ENCODE data around the gene GLYR1. TPM values are rescaled to one million over a fixed set of nuclear protein-coding genes. Genes with fewer than 3 reads are reported as not detected.

Gene GLYR1
- total RNA-seq, 4 donors from 2014 or later = 57.5 to 168 (median 66.9) TPM

DNA sequence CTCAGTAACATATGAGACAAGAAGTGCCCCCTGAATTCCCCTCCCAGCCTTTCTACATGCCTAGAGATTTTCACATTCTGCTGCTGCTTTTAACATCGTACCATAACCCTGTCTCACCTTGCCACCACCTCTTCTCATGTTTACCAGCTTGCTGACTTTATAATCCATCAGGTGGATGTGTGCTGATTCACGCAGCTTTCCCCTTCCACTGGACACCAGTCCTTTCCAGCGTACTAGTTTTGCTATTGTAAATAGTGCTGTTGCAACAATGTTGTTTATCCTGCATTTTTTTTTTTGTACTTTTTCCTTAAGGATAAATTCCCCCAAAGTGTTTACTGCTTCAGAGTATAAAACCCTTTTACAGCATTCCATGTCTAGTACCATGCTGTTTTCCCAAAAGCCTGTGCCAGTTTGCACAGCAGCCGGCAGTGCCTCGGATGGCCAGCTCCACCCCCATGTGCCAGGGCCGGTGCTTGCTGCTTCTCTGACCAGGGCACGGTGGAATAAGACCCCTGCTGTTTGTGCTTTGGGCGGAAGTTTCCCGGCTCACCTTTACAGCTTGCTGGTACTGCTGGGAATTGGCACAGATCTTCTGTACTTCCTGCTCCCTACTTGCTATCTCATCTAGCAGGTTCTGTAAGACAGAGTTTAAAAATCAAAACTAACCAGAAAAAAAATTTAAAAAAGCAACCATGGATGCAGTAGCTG, 41.5 kb upstream of the GLYR1 start:
- TF ChIP-seq POLR2A (IDR thresholded peaks at IDR 0.05) = no peak
- TF ChIP-seq, protein P1, sequence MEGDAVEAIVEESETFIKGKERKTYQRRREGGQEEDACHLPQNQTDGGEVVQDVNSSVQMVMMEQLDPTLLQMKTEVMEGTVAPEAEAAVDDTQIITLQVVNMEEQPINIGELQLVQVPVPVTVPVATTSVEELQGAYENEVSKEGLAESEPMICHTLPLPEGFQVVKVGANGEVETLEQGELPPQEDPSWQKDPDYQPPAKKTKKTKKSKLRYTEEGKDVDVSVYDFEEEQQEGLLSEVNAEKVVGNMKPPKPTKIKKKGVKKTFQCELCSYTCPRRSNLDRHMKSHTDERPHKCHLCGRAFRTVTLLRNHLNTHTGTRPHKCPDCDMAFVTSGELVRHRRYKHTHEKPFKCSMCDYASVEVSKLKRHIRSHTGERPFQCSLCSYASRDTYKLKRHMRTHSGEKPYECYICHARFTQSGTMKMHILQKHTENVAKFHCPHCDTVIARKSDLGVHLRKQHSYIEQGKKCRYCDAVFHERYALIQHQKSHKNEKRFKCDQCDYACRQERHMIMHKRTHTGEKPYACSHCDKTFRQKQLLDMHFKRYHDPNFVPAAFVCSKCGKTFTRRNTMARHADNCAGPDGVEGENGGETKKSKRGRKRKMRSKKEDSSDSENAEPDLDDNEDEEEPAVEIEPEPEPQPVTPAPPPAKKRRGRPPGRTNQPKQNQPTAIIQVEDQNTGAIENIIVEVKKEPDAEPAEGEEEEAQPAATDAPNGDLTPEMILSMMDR (IDR thresholded peaks at IDR 0.05) = no peak
- Histone ChIP-seq H3K9me3 (no peaks in the 10 kb centered on the region), H3K36me3 (peaks cover 0 to 81% (median 0%) of the 10 kb centered on the region in 3 donors)

DNA sequence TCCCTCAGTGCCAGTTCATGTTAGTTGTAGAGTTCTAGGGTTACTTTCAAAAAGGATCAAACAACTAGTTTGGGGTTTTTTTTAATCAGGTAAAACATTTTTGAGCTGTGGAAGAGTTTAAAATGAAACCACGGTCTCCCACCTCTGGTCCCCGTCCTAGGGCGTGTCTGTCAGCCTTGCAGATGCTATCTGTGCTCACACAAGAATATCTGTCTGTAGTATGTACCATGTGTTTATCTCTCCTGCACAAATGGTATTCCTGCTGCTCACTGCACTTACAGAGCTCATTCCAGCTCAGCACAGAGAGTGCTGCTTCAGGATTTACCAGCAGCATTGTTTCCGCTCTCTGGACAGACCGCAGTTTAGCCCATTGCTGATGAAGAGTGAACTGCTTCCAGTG, 39.1 kb upstream of the GLYR1 start:
- Histone ChIP-seq H3K4me1 (no peaks in the 10 kb centered on the region), H3K4me3 (no peak overlapping the region), H3K36me3 (peaks cover 0 to 94% (median 3%) of the 10 kb centered on the region in 3 donors), H3K9me3 (no peaks in the 10 kb centered on the region), H3K27me3 (no peaks in the 10 kb centered on the region), H3K27ac (no peak overlapping the region)
- DNase-seq = no peak
- no peak for TF ChIP-seq POLR2A (IDR thresholded peaks at IDR 0.05)

More for the DNA sequence above, 41.5 kb upstream of the GLYR1 start:
- DNase-seq = no peak
- H3K4me1 ChIP-seq = no peaks in the 10 kb centered on the region
- no peak overlapping the region for H3K4me3 ChIP-seq
- H3K27me3 ChIP-seq = no peaks in the 10 kb centered on the region
- H3K27ac ChIP-seq = no peak overlapping the region

DNA sequence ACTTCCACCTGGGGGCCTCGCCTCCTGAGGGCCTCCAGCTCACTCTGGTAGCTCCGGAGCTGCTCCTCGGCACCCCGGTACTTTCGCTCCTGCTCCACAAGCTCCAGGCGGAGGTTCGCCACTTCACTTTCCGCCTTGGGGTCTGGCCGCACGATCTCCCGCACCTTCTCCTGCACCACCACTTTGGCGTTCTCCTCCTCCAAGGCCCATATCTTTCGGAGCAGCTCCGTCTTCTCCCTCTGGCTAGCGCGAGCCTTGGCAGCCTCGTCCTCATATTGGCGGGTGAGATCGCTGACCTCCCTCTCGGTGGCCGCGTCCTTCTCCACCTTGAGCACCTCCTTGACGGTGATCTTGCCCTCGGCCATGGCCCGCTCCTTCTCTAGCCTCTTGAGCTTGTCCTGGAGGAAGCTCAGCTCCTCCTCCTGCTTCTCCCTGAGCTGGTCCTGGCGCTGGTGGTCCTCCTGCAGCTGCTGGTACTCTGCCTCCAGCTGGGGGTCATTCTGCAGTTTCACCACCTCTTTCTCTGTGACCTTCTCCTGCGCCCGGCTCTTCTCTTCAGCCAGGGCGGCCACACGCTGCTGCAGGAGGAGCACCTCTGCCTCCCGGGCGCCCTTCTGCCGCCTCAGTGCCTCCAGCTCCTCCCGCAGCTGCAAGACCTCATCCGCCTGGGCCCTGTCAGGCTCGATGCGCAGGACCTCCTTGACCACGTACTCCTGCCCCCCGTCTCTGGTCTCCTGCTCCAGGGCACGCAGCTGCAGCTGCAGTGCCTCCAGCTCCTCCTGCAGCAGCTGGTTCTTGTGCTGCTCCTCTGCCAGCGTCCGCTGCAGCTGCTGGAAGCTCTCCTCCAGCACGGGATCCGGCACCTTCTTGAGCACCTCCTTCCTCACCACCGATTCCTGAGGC, 38.1 kb upstream of the GLYR1 start:
- Histone ChIP-seq H3K4me3 (no peak overlapping the region), H3K4me1 (no peaks in the 10 kb centered on the region), H3K27me3 (no peaks in the 10 kb centered on the region), H3K36me3 (peaks cover 0 to 95% (median 3%) of the 10 kb centered on the region in 3 donors), H3K27ac (no peak overlapping the region), H3K9me3 (no peaks in the 10 kb centered on the region)
- TF ChIP-seq POLR2A (IDR thresholded peaks at IDR 0.05) = no peak
- TF ChIP-seq, protein P1 (IDR thresholded peaks at IDR 0.05) = no peak
- DNase-seq = peak in 1 of 3 donors; percentile 33

DNA sequence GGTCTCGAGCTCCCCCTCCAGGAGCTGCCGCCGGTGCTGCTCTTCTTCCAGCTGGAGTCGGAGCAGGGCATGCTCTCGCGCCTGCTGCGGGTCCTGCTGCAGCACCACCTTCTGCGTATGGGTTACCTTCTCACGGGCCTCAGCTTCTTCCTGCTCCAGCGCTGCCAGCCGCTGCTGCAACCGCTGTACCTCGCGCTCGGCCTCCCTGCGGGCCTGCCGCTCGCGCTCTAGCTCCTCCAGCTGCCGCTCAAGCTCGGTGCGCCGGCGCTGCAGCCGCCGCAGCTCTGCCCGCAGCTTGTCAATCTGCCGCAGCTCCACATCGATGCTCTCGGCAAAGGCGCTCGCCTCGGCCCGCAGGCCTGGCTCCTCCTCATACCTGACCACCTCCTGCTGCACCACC, 37.1 kb upstream of the GLYR1 start:
- peaks cover 0 to 97% (median 3%) of the 10 kb centered on the region in 3 donors for H3K36me3 ChIP-seq
- no peaks in the 10 kb centered on the region for H3K9me3 ChIP-seq
- DNase-seq = peak in 1 of 3 donors; percentile 48
- no peak overlapping the region for H3K4me3 ChIP-seq
- TF ChIP-seq POLR2A (IDR thresholded peaks at IDR 0.05) = no peak
- TF ChIP-seq, protein P1 (IDR thresholded peaks at IDR 0.05) = no peak
- H3K4me1 ChIP-seq = no peaks in the 10 kb centered on the region
- H3K27me3 ChIP-seq = no peaks in the 10 kb centered on the region
- no peak overlapping the region for H3K27ac ChIP-seq

DNA sequence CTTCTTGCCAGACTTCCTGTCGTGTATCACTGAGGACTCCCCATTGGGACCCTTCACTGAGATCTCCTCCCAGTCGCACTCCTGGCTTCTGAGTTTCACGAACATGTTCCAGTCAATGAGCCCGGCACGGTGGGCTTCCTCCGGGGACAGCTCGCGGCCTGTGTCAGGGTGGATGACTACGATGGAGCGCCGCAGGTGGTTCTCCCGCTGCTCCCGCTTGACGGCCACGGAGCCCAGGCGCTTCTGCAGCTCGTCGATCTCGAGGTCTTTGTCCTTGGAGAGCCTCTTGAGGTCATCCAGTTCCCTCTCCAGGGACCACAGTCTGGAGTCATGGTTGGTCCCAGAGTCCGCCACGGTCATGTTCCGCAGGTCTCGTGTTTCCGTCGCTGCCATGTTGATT, 36.4 kb upstream of the GLYR1 start:
- H3K9me3 ChIP-seq = no peaks in the 10 kb centered on the region
- H3K36me3 ChIP-seq = peaks cover 0 to 100% (median 3%) of the 10 kb centered on the region in 3 donors
- H3K4me1 ChIP-seq = no peaks in the 10 kb centered on the region
- DNase-seq = no peak
- TF ChIP-seq, protein P1 (IDR thresholded peaks at IDR 0.05) = no peak
- no peak for TF ChIP-seq POLR2A (IDR thresholded peaks at IDR 0.05)
- no peak overlapping the region for H3K27ac ChIP-seq
- no peaks in the 10 kb centered on the region for H3K27me3 ChIP-seq
- no peak overlapping the region for H3K4me3 ChIP-seq

All from Peyer's patch (tissue), 4 donors.